AG09319 (cell line): ENCODE measurements around the gene COL23A1.

Source experiments
- DNase-seq: peaks from one replicate; pipeline ENCODE4 v3.0.0-alpha.2; 2010; ENCODE audit warnings: low read depth; ENCODE audit errors: extremely low read depth
- CTCF ChIP-seq: IDR thresholded peaks from 2 replicates; pipeline ENCODE4 v1.5.1; 2011; ENCODE audit warnings: low read depth, mild to moderate bottlenecking, inconsistent platforms, low read length, moderate library complexity

The COL23A1 gene

GRCh38 chr5:178524093-178524882 is 65.9 kb downstream of the COL23A1 start:
- no peak for DNase-seq
- TF ChIP-seq CTCF, result no peak

- DNase-seq, result no peak
- TF ChIP-seq CTCF, result no peak
Observed at GRCh38 chr5:178522361-178522760, 67.8 kb downstream of the COL23A1 start.

GRCh38 chr5:178520851-178521250 is 69.3 kb downstream of the COL23A1 start:
- no peak for DNase-seq
- TF ChIP-seq CTCF, result no peak

- no peak for TF ChIP-seq CTCF
- no peak for DNase-seq
Observed at GRCh38 chr5:178519804-178520203, 70.4 kb downstream of the COL23A1 start.

GRCh38 chr5:178519155-178519554 is 71.0 kb downstream of the COL23A1 start:
- no peak for DNase-seq

GRCh38 chr5:178516504-178517235 is 73.5 kb downstream of the COL23A1 start:
- DNase-seq, result no peak
- no peak for TF ChIP-seq CTCF

More at GRCh38 chr5:178519155-178519554, 71.0 kb downstream of the COL23A1 start:
- TF ChIP-seq CTCF, result no peak

GRCh38 chr5:178515776-178516503 is 74.3 kb downstream of the COL23A1 start:
- no peak for TF ChIP-seq CTCF
- no peak for DNase-seq
